ENCODE data around the gene HMGCR.

GRCh38 chr5:75405296-75405695 lies 68.3 kb downstream of the HMGCR start:
- no peak for TF ChIP-seq CTCF (IDR thresholded peaks at IDR 0.05; ENCODE audit: low read depth, low read length)
- TF ChIP-seq EZH2phosphoT487 (IDR thresholded peaks at IDR 0.05; ENCODE audit: low read depth) = no peak
